HEK293 (cell line): Measurements from ENCODE around the gene FAM124A.
A peak's percentile ranks its signal among the peaks of the same experiment; 100 is the strongest.

Experiments
- CTCF ChIA-PET: fragments of 350-600 bp; formaldehyde crosslinking; extraction: SDS; loops from one replicate; lab custom pipeline; 2021; ENCODE audit warnings: antibody characterized with exemption; lab: Yijun Ruan, JAX
- POLR2A ChIA-PET: fragments of 300-600 bp; formaldehyde crosslinking; extraction: SDS; loops from one replicate; lab custom pipeline; 2020; ENCODE audit warnings: antibody characterized with exemption, inconsistent platforms; lab: Yijun Ruan, JAX
- H3K27ac ChIP-seq: fragments of 200-500 bp; sonication (Bioruptor generic); 2 replicates; pipeline ENCODE4 v1.5.1; 2014; ENCODE audit warnings: low read depth, low read length, control low read depth, inconsistent platforms; ENCODE audit errors: extremely low read depth
- H3K36me3 ChIP-seq, 2 experiments: fragments of 200-500 bp in 1 of 2; sonication (Bioruptor generic) in 1 of 2; 1 replicate in 1 of 2; 2 replicates in 1 of 2; pipeline ENCODE4 v1.5.1; 2014 to 2017; ENCODE audit warnings: inconsistent platforms in 2 of 2, low read length in 2 of 2; ENCODE audit not compliant: control insufficient read depth in 2 of 2, insufficient read depth in 1 of 2
- H3K4me1 ChIP-seq: fragments of 200-500 bp; sonication (Bioruptor generic); 2 replicates; pipeline ENCODE4 v1.5.1; 2014; ENCODE audit warnings: mild to moderate bottlenecking, low read length, inconsistent platforms; ENCODE audit not compliant: control insufficient read depth, insufficient read depth
- H3K4me3 ChIP-seq: 2 replicates; pipeline ENCODE4 v1.5.1; 2011; ENCODE audit warnings: low read depth, mild to moderate bottlenecking, control low read depth, low read length, moderate library complexity
- H3K9me3 ChIP-seq: fragments of 200-500 bp; sonication (Bioruptor generic); 2 replicates; pipeline ENCODE4 v1.5.1; 2014; ENCODE audit warnings: low read depth, low read length, inconsistent platforms; ENCODE audit not compliant: control insufficient read depth, insufficient read depth
- EGR2 ChIP-seq: fragments of 450-650 bp; formaldehyde crosslinking; IDR thresholded peaks from 2 replicates; pipeline ENCODE4 v1.5.1; 2016; ENCODE audit warnings: low read depth, missing biosample characterization, missing genetic modification characterization
- HOXD13 ChIP-seq: sonication (generic); formaldehyde crosslinking; IDR thresholded peaks from 2 replicates; pipeline ENCODE4 v1.8.0; 2022; ENCODE audit warnings: missing genetic modification reagents, borderline replicate concordance
- MEIS1 ChIP-seq: sonication (generic); formaldehyde crosslinking; IDR thresholded peaks from 2 replicates; pipeline ENCODE4 v1.8.1; 2022; ENCODE audit warnings: missing genetic modification reagents, mild to moderate bottlenecking, borderline replicate concordance
- YY1 ChIP-seq: fragments of 450-650 bp; formaldehyde crosslinking; IDR thresholded peaks from 2 replicates; pipeline ENCODE4 v1.5.1; 2018; ENCODE audit warnings: missing biosample characterization, missing genetic modification characterization
- ZBTB1 ChIP-seq: fragments of 450-650 bp; formaldehyde crosslinking; IDR thresholded peaks from 2 replicates; pipeline ENCODE4 v1.5.1; 2016; ENCODE audit warnings: missing biosample characterization, missing genetic modification characterization
- ZBTB21 ChIP-seq: fragments of 450-650 bp; formaldehyde crosslinking; IDR thresholded peaks from 2 replicates; pipeline ENCODE4 v1.5.1; 2017; ENCODE audit warnings: missing biosample characterization, missing genetic modification characterization
- ZFP37 ChIP-seq: fragments of 450-650 bp; formaldehyde crosslinking; IDR thresholded peaks from 2 replicates; pipeline ENCODE4 v1.5.1; 2016; ENCODE audit warnings: missing biosample characterization, missing genetic modification characterization
- ZFP41 ChIP-seq: fragments of 450-650 bp; formaldehyde crosslinking; IDR thresholded peaks from 2 replicates; pipeline ENCODE4 v1.5.1; 2016; ENCODE audit warnings: missing biosample characterization, missing genetic modification characterization, borderline replicate concordance
- ZNF132 ChIP-seq: fragments of 450-650 bp; formaldehyde crosslinking; IDR thresholded peaks from 2 replicates; pipeline ENCODE4 v1.5.1; 2017; ENCODE audit warnings: missing biosample characterization, missing genetic modification characterization, borderline replicate concordance
- ZNF146 ChIP-seq: fragments of 450-650 bp; formaldehyde crosslinking; IDR thresholded peaks from 2 replicates; pipeline ENCODE4 v1.5.1; 2016; ENCODE audit warnings: missing biosample characterization, missing genetic modification characterization
- ZNF19 ChIP-seq: fragments of 450-650 bp; formaldehyde crosslinking; IDR thresholded peaks from 2 replicates; pipeline ENCODE4; 2016; ENCODE audit warnings: missing biosample characterization, missing genetic modification characterization, low read depth
- ZNF202 ChIP-seq: fragments of 450-650 bp; formaldehyde crosslinking; IDR thresholded peaks from 2 replicates; pipeline ENCODE4 v1.5.1; 2016; ENCODE audit warnings: missing biosample characterization, missing genetic modification characterization, borderline replicate concordance
- ZNF48 ChIP-seq: fragments of 450-650 bp; formaldehyde crosslinking; IDR thresholded peaks from 2 replicates; pipeline ENCODE4 v1.5.1; 2016; ENCODE audit warnings: missing biosample characterization, missing genetic modification characterization
- ZNF529 ChIP-seq: fragments of 450-650 bp; formaldehyde crosslinking; IDR thresholded peaks from 2 replicates; pipeline ENCODE4 v1.5.1; 2017; ENCODE audit warnings: missing genetic modification characterization, missing biosample characterization; ENCODE audit not compliant: insufficient replicate concordance
- ZNF558 ChIP-seq: fragments of 450-650 bp; formaldehyde crosslinking; IDR thresholded peaks from 2 replicates; pipeline ENCODE4 v1.5.1; 2016; ENCODE audit warnings: missing biosample characterization, missing genetic modification characterization
- ZNF600 ChIP-seq: fragments of 450-650 bp; formaldehyde crosslinking; IDR thresholded peaks from 2 replicates; pipeline ENCODE4 v1.5.1; 2016; ENCODE audit warnings: missing biosample characterization, missing genetic modification characterization
- ZNF629 ChIP-seq: fragments of 450-650 bp; formaldehyde crosslinking; IDR thresholded peaks from 2 replicates; pipeline ENCODE4 v1.5.1; 2017; ENCODE audit warnings: missing biosample characterization, missing genetic modification characterization
- ZNF830 ChIP-seq: fragments of 450-650 bp; IDR thresholded peaks from 2 replicates; pipeline ENCODE4 v1.5.0; 2018; ENCODE audit warnings: missing biosample characterization, missing genetic modification characterization, low read depth, mild to moderate bottlenecking, moderate library complexity
- TF ChIP-seq, protein P1 (sequence below): fragments of 450-650 bp; formaldehyde crosslinking; IDR thresholded peaks from 2 replicates; pipeline ENCODE4 v1.5.1; 2016; ENCODE audit warnings: missing biosample characterization, missing genetic modification characterization, low read depth
- TF ChIP-seq, protein P2 (sequence below): fragments of 450-650 bp; formaldehyde crosslinking; IDR thresholded peaks from 2 replicates; pipeline ENCODE4 v1.5.1; 2016; ENCODE audit warnings: missing biosample characterization, missing genetic modification characterization
- TF ChIP-seq, protein P3 (sequence below): fragments of 450-650 bp; formaldehyde crosslinking; IDR thresholded peaks from 2 replicates; pipeline ENCODE4 v1.5.1; 2016; ENCODE audit warnings: missing biosample characterization, missing genetic modification characterization

FAM124A gene

DNA sequence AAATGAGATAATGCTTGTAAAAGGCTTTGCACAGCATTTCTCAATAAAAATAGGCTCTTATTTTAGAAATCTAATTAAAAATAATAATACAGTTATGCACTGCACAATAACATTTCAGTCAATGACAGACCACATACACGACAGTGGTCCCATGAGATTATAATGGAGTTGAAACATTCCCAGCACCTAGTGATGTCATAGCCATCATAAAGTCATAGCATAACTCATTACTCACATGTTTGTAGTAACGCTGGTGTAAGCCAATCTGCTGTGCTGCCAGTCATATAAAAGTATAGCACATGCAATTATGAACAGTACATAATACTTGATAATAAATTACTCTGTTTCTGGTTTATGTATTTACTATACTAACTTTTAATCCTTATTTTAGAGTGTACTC is 104.6 kb downstream of the FAM124A start:
- Histone ChIP-seq H3K4me3 (no peak overlapping the region), H3K9me3 (no peaks in the 10 kb centered on the region), H3K27ac (no peak overlapping the region), H3K4me1 (no peaks in the 10 kb centered on the region), H3K36me3 (no peaks in the 10 kb centered on the region)
- CTCF ChIA-PET: no interaction called here
- POLR2A ChIA-PET: no interaction called here
- TF ChIP-seq ZNF629 (tag by site-specific recombination) (peak; percentile 86), ZNF600 (tag by site-specific recombination) (0 out of 2 replicates have a peak, but pooled peaks have one; percentile 15), ZBTB21 (peak; percentile 84), ZFP41 (no peak)
- TF ChIP-seq, protein P1, sequence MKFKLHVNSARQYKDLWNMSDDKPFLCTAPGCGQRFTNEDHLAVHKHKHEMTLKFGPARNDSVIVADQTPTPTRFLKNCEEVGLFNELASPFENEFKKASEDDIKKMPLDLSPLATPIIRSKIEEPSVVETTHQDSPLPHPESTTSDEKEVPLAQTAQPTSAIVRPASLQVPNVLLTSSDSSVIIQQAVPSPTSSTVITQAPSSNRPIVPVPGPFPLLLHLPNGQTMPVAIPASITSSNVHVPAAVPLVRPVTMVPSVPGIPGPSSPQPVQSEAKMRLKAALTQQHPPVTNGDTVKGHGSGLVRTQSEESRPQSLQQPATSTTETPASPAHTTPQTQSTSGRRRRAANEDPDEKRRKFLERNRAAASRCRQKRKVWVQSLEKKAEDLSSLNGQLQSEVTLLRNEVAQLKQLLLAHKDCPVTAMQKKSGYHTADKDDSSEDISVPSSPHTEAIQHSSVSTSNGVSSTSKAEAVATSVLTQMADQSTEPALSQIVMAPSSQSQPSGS (tag by site-specific recombination): peak; percentile 61

DNA sequence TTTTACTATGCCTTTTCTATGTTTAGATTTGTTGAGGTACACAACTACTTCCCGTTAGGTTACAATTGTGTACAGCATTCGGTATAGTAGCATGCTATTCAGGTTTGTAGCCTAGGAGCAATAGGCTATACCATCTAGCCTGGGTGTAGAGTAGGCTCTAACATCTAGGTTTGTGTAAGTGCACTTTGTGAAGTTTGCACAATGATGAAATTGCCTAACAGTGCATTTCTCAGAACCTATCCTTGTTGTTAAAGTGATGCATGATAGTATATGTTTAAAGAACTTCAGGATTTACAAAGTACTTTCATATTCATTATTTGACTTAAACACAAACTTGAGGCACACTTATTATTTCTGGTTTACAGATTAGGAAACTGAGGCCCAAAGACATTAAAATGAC is 105.8 kb downstream of the FAM124A start:
- no peak overlapping the region for H3K4me3 ChIP-seq
- ChIA-PET CTCF (no interaction called here), POLR2A (no interaction called here)
- no peak for TF ChIP-seq MEIS1 (CRISPR knock-in tag)
- H3K4me1 ChIP-seq: no peaks in the 10 kb centered on the region
- H3K36me3 ChIP-seq: no peaks in the 10 kb centered on the region
- no peaks in the 10 kb centered on the region for H3K9me3 ChIP-seq
- H3K27ac ChIP-seq: no peak overlapping the region

DNA sequence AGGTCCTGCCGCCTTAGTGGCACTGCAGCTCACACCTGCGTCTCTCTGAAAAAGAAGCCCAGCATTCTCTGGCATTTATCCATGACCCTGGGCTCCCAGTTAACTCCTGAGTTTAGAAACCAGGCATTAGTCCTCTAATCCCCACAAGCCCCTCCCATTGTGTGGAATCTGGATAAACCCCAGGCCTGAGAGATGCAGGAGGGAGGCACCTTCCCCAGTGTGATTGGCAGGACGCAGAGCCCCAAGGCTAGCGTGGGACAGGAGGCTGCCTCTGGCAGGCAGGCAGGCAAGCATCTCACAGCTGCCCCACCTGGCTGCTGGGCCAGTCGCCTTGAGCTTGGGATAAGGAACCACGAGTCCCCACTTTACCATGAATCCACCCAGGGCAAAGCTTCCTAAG is 106.3 kb downstream of the FAM124A start:
- Histone ChIP-seq H3K4me3 (no peak overlapping the region), H3K36me3 (no peaks in the 10 kb centered on the region), H3K9me3 (no peaks in the 10 kb centered on the region), H3K4me1 (no peaks in the 10 kb centered on the region), H3K27ac (no peak overlapping the region)
- ChIA-PET POLR2A (no interaction called here), CTCF (no interaction called here)
- TF ChIP-seq ZFP37 (tag by site-specific recombination) (no peak), ZNF558 (tag by site-specific recombination) (no peak), ZNF830 (tag by site-specific recombination) (no peak), ZNF19 (tag by site-specific recombination) (no peak), EGR2 (tag by site-specific recombination) (no peak), ZNF529 (no peak)
- TF ChIP-seq, protein P2, sequence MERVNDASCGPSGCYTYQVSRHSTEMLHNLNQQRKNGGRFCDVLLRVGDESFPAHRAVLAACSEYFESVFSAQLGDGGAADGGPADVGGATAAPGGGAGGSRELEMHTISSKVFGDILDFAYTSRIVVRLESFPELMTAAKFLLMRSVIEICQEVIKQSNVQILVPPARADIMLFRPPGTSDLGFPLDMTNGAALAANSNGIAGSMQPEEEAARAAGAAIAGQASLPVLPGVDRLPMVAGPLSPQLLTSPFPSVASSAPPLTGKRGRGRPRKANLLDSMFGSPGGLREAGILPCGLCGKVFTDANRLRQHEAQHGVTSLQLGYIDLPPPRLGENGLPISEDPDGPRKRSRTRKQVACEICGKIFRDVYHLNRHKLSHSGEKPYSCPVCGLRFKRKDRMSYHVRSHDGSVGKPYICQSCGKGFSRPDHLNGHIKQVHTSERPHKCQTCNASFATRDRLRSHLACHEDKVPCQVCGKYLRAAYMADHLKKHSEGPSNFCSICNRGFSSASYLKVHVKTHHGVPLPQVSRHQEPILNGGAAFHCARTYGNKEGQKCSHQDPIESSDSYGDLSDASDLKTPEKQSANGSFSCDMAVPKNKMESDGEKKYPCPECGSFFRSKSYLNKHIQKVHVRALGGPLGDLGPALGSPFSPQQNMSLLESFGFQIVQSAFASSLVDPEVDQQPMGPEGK: no peak

DNA sequence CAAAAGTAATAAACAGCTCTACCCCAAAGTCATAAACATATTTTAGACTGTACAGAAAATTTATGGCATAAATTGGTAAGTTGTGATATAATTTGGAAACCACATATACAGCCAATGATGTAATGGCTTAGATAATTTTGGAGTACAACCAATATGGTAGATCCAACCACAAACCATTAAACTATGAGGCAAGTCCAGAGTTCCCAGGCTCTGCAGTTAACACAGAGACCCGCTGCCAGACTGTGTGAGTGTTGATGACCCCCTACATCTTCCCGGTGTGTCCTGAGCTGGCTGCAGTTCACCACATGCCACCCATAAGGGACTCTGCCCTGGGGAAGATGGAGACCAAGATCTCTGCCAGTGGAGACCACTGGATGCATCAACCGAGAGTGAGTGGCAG is 107.4 kb downstream of the FAM124A start:
- Histone ChIP-seq H3K4me1 (no peaks in the 10 kb centered on the region), H3K9me3 (no peaks in the 10 kb centered on the region), H3K4me3 (no peak overlapping the region), H3K27ac (no peak overlapping the region), H3K36me3 (no peaks in the 10 kb centered on the region)
- ChIA-PET POLR2A (no interaction called here), CTCF (interaction anchor here (0.7 kb wide), 1 partner anchor 43 kb away, joined by 4 read pairs; no protein-coding TSS in a partner anchor)
- no peak for TF ChIP-seq ZBTB21
- no peak for TF ChIP-seq ZNF48 (tag by site-specific recombination)
- no peak for TF ChIP-seq YY1 (tag by site-specific recombination)
- TF ChIP-seq ZBTB1 (tag by site-specific recombination): no peak
- TF ChIP-seq ZNF132 (tag by site-specific recombination): no peak
- TF ChIP-seq ZNF202: no peak
- no peak for TF ChIP-seq ZNF146
- TF ChIP-seq HOXD13 (CRISPR knock-in tag): no peak
- TF ChIP-seq, protein P3, sequence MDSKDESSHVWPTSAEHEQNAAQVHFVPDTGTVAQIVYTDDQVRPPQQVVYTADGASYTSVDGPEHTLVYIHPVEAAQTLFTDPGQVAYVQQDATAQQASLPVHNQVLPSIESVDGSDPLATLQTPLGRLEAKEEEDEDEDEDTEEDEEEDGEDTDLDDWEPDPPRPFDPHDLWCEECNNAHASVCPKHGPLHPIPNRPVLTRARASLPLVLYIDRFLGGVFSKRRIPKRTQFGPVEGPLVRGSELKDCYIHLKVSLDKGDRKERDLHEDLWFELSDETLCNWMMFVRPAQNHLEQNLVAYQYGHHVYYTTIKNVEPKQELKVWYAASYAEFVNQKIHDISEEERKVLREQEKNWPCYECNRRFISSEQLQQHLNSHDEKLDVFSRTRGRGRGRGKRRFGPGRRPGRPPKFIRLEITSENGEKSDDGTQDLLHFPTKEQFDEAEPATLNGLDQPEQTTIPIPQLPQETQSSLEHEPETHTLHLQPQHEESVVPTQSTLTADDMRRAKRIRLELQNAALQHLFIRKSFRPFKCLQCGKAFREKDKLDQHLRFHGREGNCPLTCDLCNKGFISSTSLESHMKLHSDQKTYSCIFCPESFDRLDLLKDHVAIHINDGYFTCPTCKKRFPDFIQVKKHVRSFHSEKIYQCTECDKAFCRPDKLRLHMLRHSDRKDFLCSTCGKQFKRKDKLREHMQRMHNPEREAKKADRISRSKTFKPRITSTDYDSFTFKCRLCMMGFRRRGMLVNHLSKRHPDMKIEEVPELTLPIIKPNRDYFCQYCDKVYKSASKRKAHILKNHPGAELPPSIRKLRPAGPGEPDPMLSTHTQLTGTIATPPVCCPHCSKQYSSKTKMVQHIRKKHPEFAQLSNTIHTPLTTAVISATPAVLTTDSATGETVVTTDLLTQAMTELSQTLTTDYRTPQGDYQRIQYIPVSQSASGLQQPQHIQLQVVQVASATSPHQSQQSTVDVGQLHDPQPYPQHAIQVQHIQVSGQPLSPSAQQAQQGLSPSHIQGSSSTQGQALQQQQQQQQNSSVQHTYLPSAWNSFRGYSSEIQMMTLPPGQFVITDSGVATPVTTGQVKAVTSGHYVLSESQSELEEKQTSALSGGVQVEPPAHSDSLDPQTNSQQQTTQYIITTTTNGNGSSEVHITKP (tag by site-specific recombination): no peak
